WTC11 (cell line): ENCODE measurements around the gene TSPAN9.

Experiments used
- ATF1 ChIP-seq: sonication (generic); formaldehyde crosslinking; IDR thresholded peaks from 2 replicates; pipeline ENCODE4 v1.8.1; 2023; ENCODE audit warnings: mild to moderate bottlenecking, moderate library complexity, missing genetic modification reagents
- SMAD3 ChIP-seq: sonication (generic); formaldehyde crosslinking; IDR thresholded peaks from 2 replicates; pipeline ENCODE4 v1.8.0; 2022; ENCODE audit warnings: missing genetic modification reagents, mild to moderate bottlenecking, borderline replicate concordance
- TEAD1 ChIP-seq: sonication (generic); formaldehyde crosslinking; IDR thresholded peaks from 2 replicates; pipeline ENCODE4 v1.8.0; 2022; ENCODE audit warnings: mild to moderate bottlenecking, missing genetic modification reagents
- TF ChIP-seq, protein P1 (sequence below): sonication (generic); formaldehyde crosslinking; IDR thresholded peaks from 2 replicates; pipeline ENCODE4 v1.8.0; 2023; ENCODE audit warnings: mild to moderate bottlenecking, missing genetic modification reagents

DNA sequence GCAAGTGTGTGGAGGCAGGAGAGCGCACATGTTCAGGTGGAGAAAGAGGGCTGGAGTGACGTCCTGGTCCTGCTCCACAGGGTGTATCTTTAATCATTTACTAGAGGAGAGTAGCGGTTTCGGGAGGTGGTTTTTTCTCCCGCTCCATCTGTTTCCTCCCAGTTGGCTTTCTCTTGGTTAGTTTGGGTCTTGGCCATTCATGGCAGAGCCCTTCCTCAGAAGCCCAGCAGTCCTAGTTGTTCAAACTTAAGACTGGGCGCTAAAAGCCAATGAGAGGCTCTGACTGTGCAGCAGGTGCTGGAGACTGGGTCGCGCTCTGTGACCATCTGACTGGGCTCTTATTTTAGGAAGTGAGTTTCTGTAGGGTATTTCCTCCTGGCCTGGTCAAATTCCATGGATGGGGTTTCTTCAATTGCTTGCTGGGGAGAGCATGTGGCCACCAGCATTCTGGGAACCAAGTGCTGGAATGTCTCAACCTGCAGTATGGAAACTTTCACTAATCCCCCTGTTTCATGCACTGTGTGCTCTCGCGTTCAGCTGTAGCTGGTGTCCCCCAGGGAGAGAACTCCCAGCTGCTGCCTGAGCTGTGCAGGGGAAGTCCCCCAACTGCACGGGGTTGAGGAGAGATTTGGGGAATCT lies 27.4 kb upstream of the TSPAN9 start:
- no peak for TF ChIP-seq ATF1
- TF ChIP-seq, protein P1, sequence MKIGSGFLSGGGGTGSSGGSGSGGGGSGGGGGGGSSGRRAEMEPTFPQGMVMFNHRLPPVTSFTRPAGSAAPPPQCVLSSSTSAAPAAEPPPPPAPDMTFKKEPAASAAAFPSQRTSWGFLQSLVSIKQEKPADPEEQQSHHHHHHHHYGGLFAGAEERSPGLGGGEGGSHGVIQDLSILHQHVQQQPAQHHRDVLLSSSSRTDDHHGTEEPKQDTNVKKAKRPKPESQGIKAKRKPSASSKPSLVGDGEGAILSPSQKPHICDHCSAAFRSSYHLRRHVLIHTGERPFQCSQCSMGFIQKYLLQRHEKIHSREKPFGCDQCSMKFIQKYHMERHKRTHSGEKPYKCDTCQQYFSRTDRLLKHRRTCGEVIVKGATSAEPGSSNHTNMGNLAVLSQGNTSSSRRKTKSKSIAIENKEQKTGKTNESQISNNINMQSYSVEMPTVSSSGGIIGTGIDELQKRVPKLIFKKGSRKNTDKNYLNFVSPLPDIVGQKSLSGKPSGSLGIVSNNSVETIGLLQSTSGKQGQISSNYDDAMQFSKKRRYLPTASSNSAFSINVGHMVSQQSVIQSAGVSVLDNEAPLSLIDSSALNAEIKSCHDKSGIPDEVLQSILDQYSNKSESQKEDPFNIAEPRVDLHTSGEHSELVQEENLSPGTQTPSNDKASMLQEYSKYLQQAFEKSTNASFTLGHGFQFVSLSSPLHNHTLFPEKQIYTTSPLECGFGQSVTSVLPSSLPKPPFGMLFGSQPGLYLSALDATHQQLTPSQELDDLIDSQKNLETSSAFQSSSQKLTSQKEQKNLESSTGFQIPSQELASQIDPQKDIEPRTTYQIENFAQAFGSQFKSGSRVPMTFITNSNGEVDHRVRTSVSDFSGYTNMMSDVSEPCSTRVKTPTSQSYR: no peak
- TF ChIP-seq SMAD3 (CRISPR knock-in tag): no peak
- no peak for TF ChIP-seq TEAD1
